ENCODE results near the gene NCAPD3.

The NCAPD3 gene

DNA sequence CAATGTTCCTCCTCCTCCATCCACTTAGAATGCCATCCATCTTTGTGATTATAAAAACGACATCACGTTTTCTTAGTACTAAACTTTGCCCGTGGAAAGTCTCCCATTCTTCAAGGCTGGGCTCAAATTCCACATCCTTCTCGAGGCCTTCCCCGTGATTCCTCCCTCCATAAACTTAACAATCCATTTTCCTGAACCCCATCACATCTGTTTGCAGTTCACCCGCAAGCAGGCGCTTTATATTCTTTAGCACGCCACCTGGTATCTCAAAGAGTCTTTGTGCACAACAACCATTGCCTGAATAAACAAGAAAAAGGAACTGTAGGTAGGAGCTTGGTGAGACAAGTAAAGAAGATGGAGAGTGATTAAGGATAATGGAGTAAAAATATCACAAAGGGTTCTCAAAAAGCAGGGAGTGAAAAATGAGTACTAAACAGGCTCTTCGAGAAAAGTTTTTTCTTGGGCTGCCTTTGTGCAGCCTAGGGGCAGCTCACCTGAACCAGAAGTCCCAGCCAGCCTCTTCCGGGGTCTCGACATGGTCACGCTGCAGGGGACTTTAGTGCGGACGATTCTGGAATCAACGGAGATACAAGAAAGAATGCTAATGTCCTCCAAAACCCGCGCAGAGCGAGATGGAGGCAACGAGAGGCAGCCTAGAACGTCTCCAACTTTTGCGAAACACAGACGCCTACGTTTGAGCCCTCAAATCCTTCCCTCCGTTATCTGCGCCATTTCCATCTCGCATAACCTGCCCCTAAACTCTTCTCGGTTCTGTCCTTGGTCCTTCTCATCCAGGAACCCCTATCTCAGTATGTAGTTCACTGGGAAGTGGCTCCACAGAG is 28.8 kb upstream of the NCAPD3 start:
- peak; percentile 17 for DNase-seq (ENCODE audit: low read depth)
- H3K4me3 ChIP-seq (ENCODE audit: control insufficient read depth, low read depth, low read length): peak overlapping the region; percentile 98
- TF ChIP-seq, protein P1, sequence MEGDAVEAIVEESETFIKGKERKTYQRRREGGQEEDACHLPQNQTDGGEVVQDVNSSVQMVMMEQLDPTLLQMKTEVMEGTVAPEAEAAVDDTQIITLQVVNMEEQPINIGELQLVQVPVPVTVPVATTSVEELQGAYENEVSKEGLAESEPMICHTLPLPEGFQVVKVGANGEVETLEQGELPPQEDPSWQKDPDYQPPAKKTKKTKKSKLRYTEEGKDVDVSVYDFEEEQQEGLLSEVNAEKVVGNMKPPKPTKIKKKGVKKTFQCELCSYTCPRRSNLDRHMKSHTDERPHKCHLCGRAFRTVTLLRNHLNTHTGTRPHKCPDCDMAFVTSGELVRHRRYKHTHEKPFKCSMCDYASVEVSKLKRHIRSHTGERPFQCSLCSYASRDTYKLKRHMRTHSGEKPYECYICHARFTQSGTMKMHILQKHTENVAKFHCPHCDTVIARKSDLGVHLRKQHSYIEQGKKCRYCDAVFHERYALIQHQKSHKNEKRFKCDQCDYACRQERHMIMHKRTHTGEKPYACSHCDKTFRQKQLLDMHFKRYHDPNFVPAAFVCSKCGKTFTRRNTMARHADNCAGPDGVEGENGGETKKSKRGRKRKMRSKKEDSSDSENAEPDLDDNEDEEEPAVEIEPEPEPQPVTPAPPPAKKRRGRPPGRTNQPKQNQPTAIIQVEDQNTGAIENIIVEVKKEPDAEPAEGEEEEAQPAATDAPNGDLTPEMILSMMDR (IDR thresholded peaks at IDR 0.05; ENCODE audit: control insufficient read depth, insufficient read depth, low read depth, low read length, missing control alignments): no peak

DNA sequence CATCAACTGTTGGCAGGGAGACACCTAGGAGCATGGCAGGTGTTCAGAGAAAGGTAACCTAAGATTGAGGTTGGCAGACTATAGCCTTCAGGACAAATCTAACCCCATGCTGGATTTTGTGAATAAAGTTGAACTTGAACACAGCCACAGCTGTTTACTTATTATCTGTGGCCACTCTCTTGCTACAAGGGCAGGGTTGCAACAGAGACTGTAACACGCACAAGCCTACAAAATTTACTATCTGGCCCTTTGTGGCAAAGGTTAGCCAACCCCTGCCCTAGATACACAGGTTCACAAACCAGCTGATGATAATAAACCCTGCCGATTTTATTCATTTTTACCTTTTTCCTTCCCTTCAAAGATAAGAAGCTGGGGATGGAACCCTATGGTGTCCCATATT is 26.9 kb upstream of the NCAPD3 start:
- no peak overlapping the region for H3K4me3 ChIP-seq (ENCODE audit: control insufficient read depth, low read depth, low read length)
- TF ChIP-seq, protein P1 (IDR thresholded peaks at IDR 0.05; ENCODE audit: control insufficient read depth, insufficient read depth, low read depth, low read length, missing control alignments): no peak
- DNase-seq (ENCODE audit: low read depth): no peak

DNA sequence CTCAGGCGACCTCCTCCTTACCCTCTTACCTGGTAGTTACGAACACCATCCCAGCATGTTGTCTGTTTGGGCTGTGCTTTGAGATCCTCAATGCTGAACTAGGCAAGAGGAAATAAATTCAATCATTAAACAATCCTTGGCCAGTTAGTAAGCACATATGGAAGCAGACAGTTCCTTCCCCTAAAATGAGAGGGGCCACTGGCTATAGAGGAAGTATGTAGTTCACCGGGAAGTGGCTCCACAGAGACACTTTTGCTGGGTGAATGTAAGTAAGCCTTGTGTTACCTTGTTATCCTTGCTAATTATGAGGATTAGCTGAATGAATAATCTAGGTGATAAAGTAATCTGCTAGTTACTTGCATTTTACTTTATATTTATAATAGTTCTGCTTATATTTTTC is 26.5 kb upstream of the NCAPD3 start:
- no peak for DNase-seq (ENCODE audit: low read depth)
- TF ChIP-seq, protein P1 (IDR thresholded peaks at IDR 0.05; ENCODE audit: control insufficient read depth, insufficient read depth, low read depth, low read length, missing control alignments): no peak
- no peak overlapping the region for H3K4me3 ChIP-seq (ENCODE audit: control insufficient read depth, low read depth, low read length)

DNA sequence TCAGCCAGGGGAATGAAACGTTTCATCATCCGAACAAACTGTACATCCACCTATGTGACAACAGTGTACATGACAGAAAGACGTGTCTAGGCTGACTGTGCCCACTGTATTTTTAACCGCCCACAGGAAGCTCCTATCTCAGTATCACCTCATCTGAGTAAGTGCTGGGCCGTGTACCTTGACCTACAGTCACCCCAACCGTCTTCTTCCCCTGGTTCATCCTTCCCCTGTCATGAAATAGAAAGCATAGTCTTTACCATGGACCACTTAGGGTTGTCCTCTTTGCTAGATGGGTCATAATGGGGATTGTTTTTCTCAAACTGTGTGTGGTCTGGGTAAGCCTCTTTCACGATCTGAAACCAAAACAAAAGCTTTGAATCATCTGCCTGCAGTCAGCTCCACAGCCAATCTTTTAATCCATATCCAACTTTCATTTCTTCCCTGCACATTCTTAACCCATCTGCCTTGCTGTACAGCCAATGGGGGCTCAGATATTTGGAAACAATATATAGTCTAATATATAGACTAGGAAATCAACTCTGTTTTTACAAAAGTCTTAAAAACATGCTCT is 25.2 kb upstream of the NCAPD3 start:
- H3K4me3 ChIP-seq (ENCODE audit: control insufficient read depth, low read depth, low read length): no peak overlapping the region
- TF ChIP-seq, protein P1 (IDR thresholded peaks at IDR 0.05; ENCODE audit: control insufficient read depth, insufficient read depth, low read depth, low read length, missing control alignments): no peak
- DNase-seq (ENCODE audit: low read depth): no peak

DNA sequence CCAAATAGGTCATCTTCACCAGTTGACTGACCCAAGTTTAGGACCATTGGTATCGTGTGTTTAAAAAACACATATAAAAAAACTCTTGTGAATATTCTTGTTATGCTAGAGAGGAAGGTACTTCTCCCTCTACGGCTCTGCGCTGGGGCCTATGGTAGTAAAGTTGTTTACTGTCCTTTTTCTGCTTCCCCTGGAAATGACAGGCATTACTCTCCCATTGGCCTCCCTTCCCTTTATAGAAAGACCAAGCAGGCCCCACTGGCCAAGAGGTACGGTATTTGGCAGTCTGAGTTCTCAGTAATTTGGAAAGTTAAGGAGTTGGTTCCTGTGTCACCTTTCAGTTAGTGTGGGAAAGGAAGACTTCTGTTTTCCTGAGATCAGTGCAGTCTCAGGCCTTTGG is 22.9 kb upstream of the NCAPD3 start:
- no peak for DNase-seq (ENCODE audit: low read depth)
- H3K4me3 ChIP-seq (ENCODE audit: control insufficient read depth, low read depth, low read length): no peak overlapping the region
- TF ChIP-seq, protein P1 (IDR thresholded peaks at IDR 0.05; ENCODE audit: control insufficient read depth, insufficient read depth, low read depth, low read length, missing control alignments): no peak

DNA sequence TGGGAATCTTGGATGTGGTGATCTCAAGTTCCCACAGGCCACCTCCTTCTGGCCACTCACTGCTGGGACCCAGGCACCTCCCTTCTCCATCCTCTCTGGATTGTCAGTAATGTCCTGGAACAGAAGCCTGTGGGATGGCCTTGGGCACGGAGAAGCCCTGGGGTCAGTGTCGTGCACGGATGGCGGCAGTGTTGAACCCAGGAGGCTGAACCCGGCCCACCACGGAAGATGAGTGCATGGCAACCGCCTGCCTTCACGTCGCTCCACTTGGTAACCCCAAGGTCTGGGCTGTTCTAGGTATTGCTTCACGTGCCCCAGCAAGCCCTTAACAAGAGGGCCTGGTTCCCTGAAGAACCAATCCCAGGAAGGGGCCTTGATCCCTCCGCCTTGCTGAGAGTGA is 22.3 kb upstream of the NCAPD3 start:
- TF ChIP-seq, protein P1 (IDR thresholded peaks at IDR 0.05; ENCODE audit: control insufficient read depth, insufficient read depth, low read depth, low read length, missing control alignments): no peak
- no peak for DNase-seq (ENCODE audit: low read depth)
- no peak overlapping the region for H3K4me3 ChIP-seq (ENCODE audit: control insufficient read depth, low read depth, low read length)
